NCI-H2107 (cell line): ENCODE data around the gene OFD1.

Source experiments
- DNase-seq: peaks from one replicate; lab custom pipeline; 2025; lab: John Stamatoyannopoulos, UW

OFD1 gene

DNA sequence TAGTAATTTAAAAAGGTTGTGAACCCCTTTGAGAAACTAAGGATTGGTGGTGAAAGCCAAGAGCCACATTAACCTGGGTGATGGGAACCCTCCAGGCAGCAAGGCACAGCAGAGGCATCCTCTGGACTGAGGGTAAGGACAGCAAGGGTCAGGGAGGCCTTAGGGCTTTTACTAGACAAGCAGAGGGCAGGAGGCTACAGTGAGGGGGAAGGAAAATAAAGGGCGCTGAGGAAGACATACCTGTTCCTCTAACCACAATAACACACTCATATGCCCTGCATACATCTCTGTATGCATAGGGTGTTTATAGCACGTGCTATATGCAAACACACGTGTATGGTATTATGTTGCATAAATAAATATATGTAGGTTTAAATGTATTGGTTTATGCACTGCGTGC, 63.6 kb downstream of the OFD1 start:
- no peak for DNase-seq

DNA sequence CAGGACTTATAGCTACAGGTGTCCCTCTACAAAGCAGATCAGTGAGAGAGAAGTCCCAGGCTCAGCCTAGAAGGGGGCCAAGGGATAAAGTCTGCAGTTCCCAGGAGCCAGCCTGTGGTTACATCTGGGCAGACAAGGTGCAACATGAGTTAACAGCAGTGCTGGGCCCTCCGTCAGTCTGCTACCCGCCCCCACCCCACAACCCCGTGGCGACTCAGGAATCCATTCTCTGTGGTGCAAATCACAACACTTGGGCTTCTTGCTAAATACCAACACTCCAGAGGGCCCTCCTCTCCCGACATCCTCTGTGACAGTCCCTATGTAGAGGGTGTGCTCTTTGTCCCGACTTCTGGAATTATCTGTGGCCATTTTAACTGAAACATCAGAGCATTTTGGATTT, 68.6 kb downstream of the OFD1 start:
- DNase-seq = no peak

DNA sequence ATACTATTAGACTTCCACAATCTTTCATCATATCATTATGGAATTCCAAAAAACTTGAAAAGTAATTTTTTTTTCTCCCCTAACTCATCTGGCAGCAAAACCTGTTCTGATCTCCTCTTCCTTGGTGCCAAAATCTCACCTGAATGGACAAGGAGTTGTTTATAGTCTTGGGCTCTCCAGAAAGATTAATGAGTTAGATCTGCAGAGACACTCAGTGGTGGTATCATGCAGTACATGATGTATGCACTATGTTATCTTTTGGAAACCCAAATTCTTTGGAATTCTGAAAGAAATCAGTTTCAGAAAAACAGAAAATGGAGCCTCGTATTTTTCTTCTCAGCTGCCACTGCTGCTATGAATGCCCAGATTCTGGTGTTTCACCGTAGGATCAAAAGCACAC, 70.7 kb downstream of the OFD1 start:
- no peak for DNase-seq

DNA sequence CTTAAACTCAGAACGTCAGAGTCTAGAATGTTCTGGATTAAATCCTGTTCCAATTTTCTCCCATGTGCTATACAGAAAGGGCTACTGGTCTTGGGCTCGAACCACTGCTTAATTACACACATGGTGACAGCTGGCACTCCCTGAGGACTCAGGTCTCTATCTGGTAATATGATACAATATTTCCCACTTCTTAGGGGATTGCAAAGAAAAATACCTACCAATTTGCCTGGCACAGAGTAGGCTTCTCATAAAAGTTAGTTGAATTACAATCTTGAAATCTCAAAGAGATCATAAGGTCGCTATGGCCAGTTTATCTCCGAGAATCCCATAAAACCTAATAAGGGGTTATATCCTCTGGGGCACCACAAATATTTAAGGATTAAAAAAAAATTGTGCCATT, 73.7 kb downstream of the OFD1 start:
- no peak for DNase-seq

DNA sequence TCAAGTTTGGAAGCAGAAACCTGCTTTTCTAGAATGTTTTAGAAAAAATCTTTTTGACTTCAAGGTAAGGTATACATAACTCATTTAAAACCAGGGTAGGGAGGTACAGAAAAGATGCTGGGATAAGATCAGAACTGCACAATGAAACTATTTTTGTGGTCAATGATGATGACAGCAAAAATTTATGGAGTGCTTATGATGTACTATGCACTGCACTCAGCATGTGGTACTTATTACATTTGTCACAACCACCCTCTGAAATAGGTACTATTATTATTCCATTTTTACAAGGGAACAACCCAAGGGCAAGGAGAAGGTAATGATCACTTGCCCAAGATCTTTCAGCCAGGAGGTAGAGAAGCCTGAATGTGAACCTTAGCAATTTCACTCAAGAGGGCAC, 74.3 kb downstream of the OFD1 start:
- no peak for DNase-seq

DNA sequence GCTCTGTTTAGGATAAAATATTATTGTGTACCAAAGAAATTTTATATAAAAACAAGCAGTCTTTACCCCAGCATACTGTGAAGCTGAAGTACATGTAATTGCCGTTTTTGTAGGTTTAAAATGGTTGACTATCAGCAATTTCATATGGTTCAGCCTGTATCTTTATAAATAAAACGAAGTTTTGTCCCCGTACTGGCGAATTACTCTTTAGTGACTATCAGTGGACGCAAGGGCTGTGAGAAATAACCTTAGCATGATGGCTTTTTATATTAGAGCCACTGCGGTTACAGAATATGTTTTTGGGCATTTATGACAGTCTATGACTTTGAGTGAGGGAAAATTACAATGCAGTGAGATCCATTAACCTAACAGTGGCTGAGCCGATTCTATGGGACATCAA, 81.1 kb downstream of the OFD1 start:
- no peak for DNase-seq

DNA sequence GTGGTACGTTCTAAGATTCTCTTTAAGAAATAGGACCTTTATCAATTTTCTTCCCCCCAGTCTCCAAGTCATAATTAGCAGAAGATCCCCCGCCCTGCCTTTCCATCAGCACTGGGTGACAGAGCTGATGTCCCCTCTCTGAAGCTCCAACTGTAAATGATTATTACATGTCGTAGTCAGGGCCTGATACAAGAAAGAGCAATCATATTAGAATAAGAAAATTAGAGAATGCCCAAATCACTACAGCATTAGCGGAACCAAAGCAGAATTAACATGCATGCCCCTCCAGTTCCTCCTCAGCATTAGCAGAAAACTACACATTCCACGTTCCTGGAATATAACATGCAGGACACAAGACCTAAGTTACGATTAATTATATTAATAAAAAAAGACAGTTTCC, 81.6 kb downstream of the OFD1 start:
- DNase-seq = no peak

DNA sequence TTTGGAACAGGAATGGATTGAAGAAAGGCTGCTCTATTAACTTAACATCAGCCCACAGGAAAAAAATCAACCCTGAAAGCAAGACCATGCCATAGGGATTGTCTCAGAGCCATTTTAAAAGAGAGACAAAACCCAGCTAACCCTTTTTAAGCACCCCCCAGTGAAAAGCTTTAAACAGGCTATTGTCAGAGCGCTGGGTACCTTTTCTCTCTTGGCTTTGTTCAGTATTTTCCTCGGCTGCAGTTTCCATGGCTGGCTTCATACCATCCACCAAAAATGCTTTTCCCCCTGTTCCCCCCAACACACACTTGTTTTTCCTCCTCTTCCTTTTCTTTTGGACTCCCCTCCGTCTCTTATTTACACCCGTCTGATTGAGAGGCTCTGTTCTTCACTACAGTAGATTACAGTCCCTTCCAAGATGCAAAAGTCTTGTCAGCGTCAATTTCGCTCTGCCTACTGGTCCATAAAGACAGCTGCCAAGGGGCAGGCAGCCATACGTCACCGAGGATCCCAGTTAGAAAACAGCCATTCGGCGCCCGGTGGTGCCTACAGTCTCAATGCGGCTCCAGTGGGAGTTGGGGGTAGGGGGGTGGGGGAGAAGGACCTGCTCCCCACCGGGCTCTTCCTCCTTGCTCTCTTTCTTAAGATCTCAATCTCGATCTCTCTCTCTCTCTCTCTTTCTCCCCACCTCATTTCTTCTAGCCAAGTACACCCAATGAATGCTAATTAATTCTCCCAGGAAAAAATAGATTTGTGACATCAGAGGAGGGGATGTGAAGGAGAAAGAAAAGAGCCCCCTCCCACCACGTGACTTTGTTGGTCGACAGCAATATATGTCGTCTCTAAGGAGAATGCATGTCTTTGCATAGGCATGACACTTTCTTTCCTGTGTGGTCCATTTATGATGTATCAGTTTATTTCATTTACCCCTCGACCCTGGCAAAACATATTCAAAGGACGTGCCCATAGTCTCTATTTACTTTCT, 82.4 kb downstream of the OFD1 start, which contains the start of gene GPM6B:
TSS of gene GPM6B (minus strand) at position 451 of the 985 bp plus-strand sequence. CDS start at position 262, 189 bp downstream.
- no peak for DNase-seq
